HepG2 (cell line): Measurements from ENCODE around the gene PPP1R3F. TPM values are rescaled to one million over a fixed set of nuclear protein-coding genes. Genes with fewer than 3 reads are reported as not detected.

Source experiments
- ATAC-seq: fragments of 200-7000 bp; cut with Tn5 transposase; 3 replicates; pipeline ENCODE4 v1.9.1; 2020; ENCODE audit warnings: mild to moderate bottlenecking, moderate library complexity
- BruUV-seq: library from RNA; stranded (reverse); fragments of 400-500 nt; replicated peaks from 2 replicates; lab custom pipeline; 2021; lab: Mats Ljungman, UMichigan
- CTCF ChIA-PET: fragments of 300-600 bp; formaldehyde crosslinking; extraction: SDS; loops from one replicate; lab custom pipeline; 2021; ENCODE audit warnings: low total read pairs, inconsistent platforms, low intra/inter-chr PET ratio; lab: Yijun Ruan, JAX
- POLR2A ChIA-PET: fragments of 350-600 bp; sonication (Branson Sonifier 250); formaldehyde crosslinking; loops from one replicate; lab custom pipeline; 2020; ENCODE audit warnings: antibody characterized with exemption, inconsistent platforms; lab: Yijun Ruan, JAX
- DNase-seq: peaks from one replicate; pipeline ENCODE4 v3.0.0-alpha.2; 2015; ENCODE audit warnings: low spot score
- FAIRE-seq: peaks from 3 replicates; lab custom pipeline; 2011; peaks lifted over from hg19 to GRCh38; lab: Jason Lieb, UNC
- H2AFZ ChIP-seq: one replicate; pipeline ENCODE4 v1.6.1; 2011; ENCODE audit warnings: low read length, inconsistent platforms
- H3K27ac ChIP-seq: fragments of 300-600 bp; 3 replicates; pipeline ENCODE4 v1.8.0; 2011; ENCODE audit warnings: mixed run types, mild to moderate bottlenecking, mixed read lengths, low read length, inconsistent platforms; ENCODE audit not compliant: insufficient read depth; ENCODE audit errors: extremely low read length
- H3K27me3 ChIP-seq, 2 experiments: fragments of 200-600 bp in 1 of 2; 2 replicates in 1 of 2; 3 replicates in 1 of 2; pipeline versions ENCODE4 v1.6.0 to v1.8.0; 2011; ENCODE audit warnings: low read length in 2 of 2, mild to moderate bottlenecking in 2 of 2, moderate library complexity in 2 of 2, inconsistent platforms in 1 of 2; ENCODE audit not compliant: insufficient read depth in 2 of 2, control insufficient read depth in 1 of 2
- H3K36me3 ChIP-seq, 2 experiments: fragments of 200-600 bp in 1 of 2; replicated peaks in 1 of 2; 2 replicates in 1 of 2; 3 replicates in 1 of 2; pipeline versions ENCODE4 v1.5.1 to v1.8.0; 2011; ENCODE audit warnings: low read length in 2 of 2, inconsistent platforms in 1 of 2; ENCODE audit not compliant: insufficient read depth in 2 of 2, control insufficient read depth in 1 of 2
- H3K4me1 ChIP-seq: 2 replicates; pipeline ENCODE4 v1.5.1; 2012; ENCODE audit warnings: low read length, inconsistent platforms; ENCODE audit not compliant: insufficient read depth
- H3K4me2 ChIP-seq: 2 replicates; pipeline ENCODE4 v1.6.0; 2011; ENCODE audit warnings: low read depth, low read length, inconsistent platforms
- H3K4me3 ChIP-seq, 3 experiments: fragments of 200-600 bp in 1 of 3; sonication (generic), shearing (Covaris generic) in 1 of 3; replicated peaks in 1 of 3; 2 replicates each; pipeline ENCODE4 v1.5.1; 2011 to 2016; ENCODE audit warnings: low read length in 3 of 3, inconsistent platforms in 2 of 3, low read depth in 2 of 3, mild to moderate bottlenecking in 2 of 3, control low read depth in 1 of 3, mixed read lengths in 1 of 3; ENCODE audit not compliant: insufficient read depth in 1 of 3
- H3K79me2 ChIP-seq: one replicate; pipeline ENCODE4 v1.6.1; 2011; ENCODE audit warnings: low read length, inconsistent platforms; ENCODE audit not compliant: insufficient read depth
- H3K9ac ChIP-seq: 2 replicates; pipeline ENCODE4 v1.6.0; 2011; ENCODE audit warnings: mild to moderate bottlenecking, low read depth, low read length, inconsistent platforms; ENCODE audit not compliant: insufficient read depth
- H3K9me3 ChIP-seq: 2 replicates; pipeline ENCODE4 v1.5.1; 2012; ENCODE audit warnings: mild to moderate bottlenecking, low read length
- H4K20me1 ChIP-seq: 2 replicates; pipeline ENCODE4 v1.6.0; 2011; ENCODE audit warnings: inconsistent platforms, mild to moderate bottlenecking, low read length, moderate library complexity; ENCODE audit not compliant: insufficient read depth
- U2AF2 ChIP-seq: fragments of 200-400 bp; formaldehyde crosslinking; IDR thresholded peaks from 2 replicates; pipeline ENCODE4 v1.6.1; 2017; ENCODE audit warnings: low read depth, mild to moderate bottlenecking, low read length
- ZBTB7B ChIP-seq: sonication (generic); formaldehyde crosslinking; IDR thresholded peaks from 2 replicates; pipeline ENCODE4 v1.4.0; 2020; ENCODE audit warnings: missing genetic modification reagents
- ZNF136 ChIP-seq: sonication (generic); formaldehyde crosslinking; IDR thresholded peaks from 2 replicates; pipeline ENCODE4 v1.8.1; 2022; ENCODE audit warnings: low read depth, mild to moderate bottlenecking, moderate library complexity, missing genetic modification reagents
- ZNF335 ChIP-seq: sonication (generic); formaldehyde crosslinking; IDR thresholded peaks from 2 replicates; pipeline ENCODE4 v1.4.0; 2020; ENCODE audit warnings: missing genetic modification reagents
- ZNF546 ChIP-seq: sonication (generic); formaldehyde crosslinking; conservative IDR thresholded peaks from 2 replicates; pipeline ENCODE4 v1.8.1; 2023; ENCODE audit warnings: mild to moderate bottlenecking, missing genetic modification reagents
- ZNF619 ChIP-seq: sonication (generic); formaldehyde crosslinking; IDR thresholded peaks from 2 replicates; pipeline ENCODE4 v1.4.0; 2020; ENCODE audit warnings: mild to moderate bottlenecking, missing genetic modification reagents
- ZNF883 ChIP-seq: sonication (generic); formaldehyde crosslinking; IDR thresholded peaks from 2 replicates; pipeline ENCODE4 v1.5.1; 2020; ENCODE audit warnings: mild to moderate bottlenecking, missing genetic modification reagents; ENCODE audit errors: not compliant biosample characterization
- ZZZ3 ChIP-seq: sonication (generic); formaldehyde crosslinking; IDR thresholded peaks from 2 replicates; pipeline ENCODE4 v1.4.0; 2020; ENCODE audit warnings: missing genetic modification reagents, mild to moderate bottlenecking, borderline replicate concordance
- WGBS: methylation state at CpG from one replicate; pipeline ENCODE4 v1.1.6; 2017; ENCODE audit warnings: low lambda C conversion rate; 5-methylcytosine and 5-hydroxymethylcytosine counted together
- in situ Hi-C: cut with HindIII; loops from 2 replicates; pipeline ENCODE4 v1.10.0; 2017; ENCODE audit warnings: low pct_unique_long_range_greater_than_20kb; ENCODE audit not compliant: extremely low pct_ligation_motif_present
- intact Hi-C: fragments of 100-400 bp; cut with micrococcal nuclease; formaldehyde crosslinking; loops from one replicate; pipeline ENCODE4 v1.10.0; 2022; ENCODE audit not compliant: unreplicated experiment
- polyA plus RNA-seq, 8 experiments: library from polyadenylated mRNA; depleted of rRNA in 3 of 8; stranded (reverse) in 7 of 8; unstranded in 1 of 8; fragments of >200 nt; fragmentation: Illumina TruSeq in 4 of 8; extraction: Trizol in 4 of 8; gene quantifications; 2 replicates each; pipeline versions ENCODE4 v1.2.1 to v1.2.3, GENCODE V29; 2011 to 2016; ENCODE audit warnings: low read depth in 4 of 8, missing spikeins in 1 of 8, mixed read lengths in 1 of 8; ENCODE audit not compliant: insufficient read depth in 1 of 8
- total RNA-seq, 5 experiments: library from RNA; depleted of rRNA; stranded (reverse); fragments of >200 nt; fragmentation: Illumina TruSeq; extraction: Trizol; gene quantifications; 2 replicates each; pipeline ENCODE4 v1.2.3, GENCODE V29; 2016; ENCODE audit warnings: low read depth in 1 of 5
- TF ChIP-seq, protein P1 (sequence below): sonication (generic); formaldehyde crosslinking; IDR thresholded peaks from 2 replicates; pipeline ENCODE4 v1.5.1; 2020; ENCODE audit warnings: mild to moderate bottlenecking, missing genetic modification reagents, borderline replicate concordance
- TF ChIP-seq, protein P2 (sequence below): sonication (generic); formaldehyde crosslinking; IDR thresholded peaks from 2 replicates; pipeline ENCODE4 v1.4.0; 2020; ENCODE audit warnings: missing genetic modification reagents
- TF ChIP-seq, protein P3 (sequence below): sonication (generic); formaldehyde crosslinking; IDR thresholded peaks from 2 replicates; pipeline ENCODE4 v1.4.0; 2020; ENCODE audit warnings: missing genetic modification reagents, mild to moderate bottlenecking, borderline replicate concordance
- TF ChIP-seq, protein P4 (sequence below): sonication (generic); formaldehyde crosslinking; IDR thresholded peaks from 2 replicates; pipeline ENCODE4 v1.5.0; 2020; ENCODE audit warnings: missing genetic modification reagents
- TF ChIP-seq, protein P5 (sequence below): sonication (generic); formaldehyde crosslinking; IDR thresholded peaks from 2 replicates; pipeline ENCODE4 v1.4.0; 2020; ENCODE audit warnings: missing genetic modification reagents
- TF ChIP-seq, protein P6 (sequence below): sonication (generic); formaldehyde crosslinking; IDR thresholded peaks from 2 replicates; pipeline ENCODE4 v1.8.0; 2022; ENCODE audit warnings: mild to moderate bottlenecking, missing genetic modification reagents, borderline replicate concordance

PPP1R3F gene
- total and polyA plus RNA-seq, 2 of the 13 experiments (the other 11 are each of a cell fraction or from before 2014, with no cell fraction given): 0.82 to 0.84 TPM

DNA sequence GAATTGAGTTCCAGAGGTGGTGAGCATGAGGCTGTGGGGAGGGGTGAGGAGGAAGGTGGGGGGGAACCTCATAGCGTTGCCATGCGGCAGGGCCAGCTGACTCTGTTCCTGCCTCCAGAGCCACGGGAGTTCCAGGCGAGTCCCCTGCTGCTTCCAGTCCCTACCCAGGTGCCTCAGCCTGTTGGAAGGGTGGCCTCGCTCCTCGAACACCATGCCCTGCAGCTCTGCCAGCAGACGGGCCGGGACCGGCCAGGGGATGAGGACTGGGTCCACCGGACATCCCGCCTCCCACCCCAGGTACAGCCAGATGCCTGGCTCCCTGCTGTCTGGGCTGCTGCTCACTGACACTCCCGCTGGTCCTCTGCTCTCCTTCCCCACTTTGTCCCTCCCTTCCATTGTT lies 26.4 kb upstream of the PPP1R3F start:
- no peak overlapping the region for H3K9ac ChIP-seq
- no peaks in the 10 kb centered on the region for H3K27me3 ChIP-seq
- H3K4me2 ChIP-seq: no peak overlapping the region
- no peak for ATAC-seq
- FAIRE-seq: no peak
- POLR2A ChIA-PET: no interaction called here
- no peak overlapping the region for H3K27ac ChIP-seq
- no peak for DNase-seq
- WGBS: no CpG with 5 or more reads among the region's 12 CpGs
- H3K79me2 ChIP-seq: no peaks in the 10 kb centered on the region
- H2AFZ ChIP-seq: no peak overlapping the region
- H3K4me3 ChIP-seq: no peak overlapping the region
- in situ Hi-C loops (no loop called here), intact Hi-C loops (no loop called here)
- BruUV-seq: no TSS peak
- no peaks in the 10 kb centered on the region for H4K20me1 ChIP-seq
- no peaks in the 10 kb centered on the region; a peak in 1 of 5 replicates for H3K36me3 ChIP-seq
- CTCF ChIA-PET: no interaction called here
- no peaks in the 10 kb centered on the region for H3K9me3 ChIP-seq
- H3K4me1 ChIP-seq: 0 out of 2 replicates have a peak, but pooled peaks cover 10% of the 10 kb centered on the region
- TF ChIP-seq ZBTB7B (CRISPR knock-in tag): no peak
- TF ChIP-seq, protein P1, sequence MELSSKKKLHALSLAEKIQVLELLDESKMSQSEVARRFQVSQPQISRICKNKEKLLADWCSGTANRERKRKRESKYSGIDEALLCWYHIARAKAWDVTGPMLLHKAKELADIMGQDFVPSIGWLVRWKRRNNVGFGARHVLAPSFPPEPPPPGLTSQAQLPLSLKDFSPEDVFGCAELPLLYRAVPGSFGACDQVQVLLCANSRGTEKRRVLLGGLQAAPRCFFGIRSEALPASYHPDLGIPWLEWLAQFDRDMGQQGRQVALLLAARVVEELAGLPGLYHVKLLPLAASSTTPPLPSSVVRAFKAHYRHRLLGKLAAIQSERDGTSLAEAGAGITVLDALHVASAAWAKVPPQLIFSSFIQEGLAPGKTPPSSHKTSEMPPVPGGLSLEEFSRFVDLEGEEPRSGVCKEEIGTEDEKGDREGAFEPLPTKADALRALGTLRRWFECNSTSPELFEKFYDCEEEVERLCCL (CRISPR knock-in tag): no peak
- TF ChIP-seq, protein P2, sequence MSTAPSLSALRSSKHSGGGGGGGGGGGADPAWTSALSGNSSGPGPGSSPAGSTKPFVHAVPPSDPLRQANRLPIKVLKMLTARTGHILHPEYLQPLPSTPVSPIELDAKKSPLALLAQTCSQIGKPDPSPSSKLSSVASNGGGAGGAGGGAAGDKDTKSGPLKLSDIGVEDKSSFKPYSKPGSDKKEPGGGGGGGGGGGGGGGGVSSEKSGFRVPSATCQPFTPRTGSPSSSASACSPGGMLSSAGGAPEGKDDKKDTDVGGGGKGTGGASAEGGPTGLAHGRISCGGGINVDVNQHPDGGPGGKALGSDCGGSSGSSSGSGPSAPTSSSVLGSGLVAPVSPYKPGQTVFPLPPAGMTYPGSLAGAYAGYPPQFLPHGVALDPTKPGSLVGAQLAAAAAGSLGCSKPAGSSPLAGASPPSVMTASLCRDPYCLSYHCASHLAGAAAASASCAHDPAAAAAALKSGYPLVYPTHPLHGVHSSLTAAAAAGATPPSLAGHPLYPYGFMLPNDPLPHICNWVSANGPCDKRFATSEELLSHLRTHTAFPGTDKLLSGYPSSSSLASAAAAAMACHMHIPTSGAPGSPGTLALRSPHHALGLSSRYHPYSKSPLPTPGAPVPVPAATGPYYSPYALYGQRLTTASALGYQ (CRISPR knock-in tag): no peak
- TF ChIP-seq, protein P3, sequence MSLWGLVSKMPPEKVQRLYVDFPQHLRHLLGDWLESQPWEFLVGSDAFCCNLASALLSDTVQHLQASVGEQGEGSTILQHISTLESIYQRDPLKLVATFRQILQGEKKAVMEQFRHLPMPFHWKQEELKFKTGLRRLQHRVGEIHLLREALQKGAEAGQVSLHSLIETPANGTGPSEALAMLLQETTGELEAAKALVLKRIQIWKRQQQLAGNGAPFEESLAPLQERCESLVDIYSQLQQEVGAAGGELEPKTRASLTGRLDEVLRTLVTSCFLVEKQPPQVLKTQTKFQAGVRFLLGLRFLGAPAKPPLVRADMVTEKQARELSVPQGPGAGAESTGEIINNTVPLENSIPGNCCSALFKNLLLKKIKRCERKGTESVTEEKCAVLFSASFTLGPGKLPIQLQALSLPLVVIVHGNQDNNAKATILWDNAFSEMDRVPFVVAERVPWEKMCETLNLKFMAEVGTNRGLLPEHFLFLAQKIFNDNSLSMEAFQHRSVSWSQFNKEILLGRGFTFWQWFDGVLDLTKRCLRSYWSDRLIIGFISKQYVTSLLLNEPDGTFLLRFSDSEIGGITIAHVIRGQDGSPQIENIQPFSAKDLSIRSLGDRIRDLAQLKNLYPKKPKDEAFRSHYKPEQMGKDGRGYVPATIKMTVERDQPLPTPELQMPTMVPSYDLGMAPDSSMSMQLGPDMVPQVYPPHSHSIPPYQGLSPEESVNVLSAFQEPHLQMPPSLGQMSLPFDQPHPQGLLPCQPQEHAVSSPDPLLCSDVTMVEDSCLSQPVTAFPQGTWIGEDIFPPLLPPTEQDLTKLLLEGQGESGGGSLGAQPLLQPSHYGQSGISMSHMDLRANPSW (CRISPR knock-in tag): no peak
- no peak for TF ChIP-seq ZNF335 (CRISPR knock-in tag)
- TF ChIP-seq, protein P4, sequence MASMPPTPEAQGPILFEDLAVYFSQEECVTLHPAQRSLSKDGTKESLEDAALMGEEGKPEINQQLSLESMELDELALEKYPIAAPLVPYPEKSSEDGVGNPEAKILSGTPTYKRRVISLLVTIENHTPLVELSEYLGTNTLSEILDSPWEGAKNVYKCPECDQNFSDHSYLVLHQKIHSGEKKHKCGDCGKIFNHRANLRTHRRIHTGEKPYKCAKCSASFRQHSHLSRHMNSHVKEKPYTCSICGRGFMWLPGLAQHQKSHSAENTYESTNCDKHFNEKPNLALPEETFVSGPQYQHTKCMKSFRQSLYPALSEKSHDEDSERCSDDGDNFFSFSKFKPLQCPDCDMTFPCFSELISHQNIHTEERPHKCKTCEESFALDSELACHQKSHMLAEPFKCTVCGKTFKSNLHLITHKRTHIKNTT (CRISPR knock-in tag): no peak
- no peak for TF ChIP-seq ZZZ3 (CRISPR knock-in tag)
- TF ChIP-seq ZNF136: no peak
- TF ChIP-seq ZNF883 (CRISPR knock-in tag): no peak
- TF ChIP-seq, protein P5, sequence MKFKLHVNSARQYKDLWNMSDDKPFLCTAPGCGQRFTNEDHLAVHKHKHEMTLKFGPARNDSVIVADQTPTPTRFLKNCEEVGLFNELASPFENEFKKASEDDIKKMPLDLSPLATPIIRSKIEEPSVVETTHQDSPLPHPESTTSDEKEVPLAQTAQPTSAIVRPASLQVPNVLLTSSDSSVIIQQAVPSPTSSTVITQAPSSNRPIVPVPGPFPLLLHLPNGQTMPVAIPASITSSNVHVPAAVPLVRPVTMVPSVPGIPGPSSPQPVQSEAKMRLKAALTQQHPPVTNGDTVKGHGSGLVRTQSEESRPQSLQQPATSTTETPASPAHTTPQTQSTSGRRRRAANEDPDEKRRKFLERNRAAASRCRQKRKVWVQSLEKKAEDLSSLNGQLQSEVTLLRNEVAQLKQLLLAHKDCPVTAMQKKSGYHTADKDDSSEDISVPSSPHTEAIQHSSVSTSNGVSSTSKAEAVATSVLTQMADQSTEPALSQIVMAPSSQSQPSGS (CRISPR knock-in tag): no peak
- no peak for TF ChIP-seq ZNF546 (CRISPR knock-in tag)
- no peak for TF ChIP-seq U2AF2
- no peak for TF ChIP-seq ZNF619 (CRISPR knock-in tag)
- TF ChIP-seq, protein P6, sequence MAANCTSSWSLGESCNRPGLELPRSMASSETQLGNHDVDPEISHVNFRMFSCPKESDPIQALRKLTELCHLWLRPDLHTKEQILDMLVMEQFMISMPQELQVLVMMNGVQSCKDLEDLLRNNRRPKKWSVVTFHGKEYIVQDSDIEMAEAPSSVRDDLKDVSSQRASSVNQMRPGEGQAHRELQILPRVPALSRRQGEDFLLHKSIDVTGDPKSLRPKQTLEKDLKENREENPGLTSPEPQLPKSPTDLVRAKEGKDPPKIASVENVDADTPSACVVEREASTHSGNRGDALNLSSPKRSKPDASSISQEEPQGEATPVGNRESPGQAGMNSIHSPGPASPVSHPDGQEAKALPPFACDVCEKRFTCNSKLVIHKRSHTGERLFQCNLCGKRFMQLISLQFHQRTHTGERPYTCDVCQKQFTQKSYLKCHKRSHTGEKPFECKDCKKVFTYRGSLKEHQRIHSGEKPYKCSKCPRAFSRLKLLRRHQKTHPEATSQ (CRISPR knock-in tag): no peak
